Smooth muscle cell (in vitro differentiated cells): ENCODE measurements around the gene BRMS1. TPM values are rescaled to one million over a fixed set of nuclear protein-coding genes. Genes with fewer than 3 reads are reported as not detected.

Experiments used
- DNase-seq: peaks from one replicate; lab custom pipeline; 2025; ENCODE audit not compliant: unreplicated experiment; lab: John Stamatoyannopoulos, UW
- H2AFZ ChIP-seq: fragments of 200-600 bp; sonication (generic); 2 replicates; pipeline ENCODE4 v1.6.0; 2016; ENCODE audit warnings: antibody characterized with exemption, low read depth, mild to moderate bottlenecking
- H3F3A ChIP-seq: fragments of 200-600 bp; sonication (generic); 2 replicates; pipeline ENCODE4 v1.6.0; 2017; ENCODE audit warnings: antibody characterized with exemption, low read depth
- H3K27ac ChIP-seq: fragments of 200-600 bp; sonication (generic); 2 replicates; pipeline ENCODE4 v1.5.1; 2016; ENCODE audit warnings: low read depth, mild to moderate bottlenecking
- H3K27me3 ChIP-seq: fragments of 200-600 bp; sonication (generic); 2 replicates; pipeline ENCODE4 v1.6.1; 2016; ENCODE audit warnings: low read depth, mild to moderate bottlenecking
- H3K36me3 ChIP-seq: fragments of 200-600 bp; sonication (generic); 2 replicates; pipeline ENCODE4 v1.5.1; 2016; ENCODE audit warnings: low read depth
- H3K4me1 ChIP-seq: fragments of 200-600 bp; sonication (generic); 2 replicates; pipeline ENCODE4 v1.5.1; 2016; ENCODE audit warnings: low read depth
- H3K4me2 ChIP-seq: fragments of 200-600 bp; sonication (generic); 2 replicates; pipeline ENCODE4 v1.6.0; 2016; ENCODE audit warnings: mild to moderate bottlenecking
- H3K4me3 ChIP-seq: fragments of 200-600 bp; sonication (generic); 2 replicates; pipeline ENCODE4 v1.5.1; 2016; ENCODE audit warnings: mild to moderate bottlenecking
- H3K79me2 ChIP-seq: fragments of 200-600 bp; sonication (generic); 2 replicates; pipeline ENCODE4 v1.6.0; 2016; ENCODE audit warnings: low read depth, mild to moderate bottlenecking
- H3K9ac ChIP-seq: fragments of 200-600 bp; sonication (generic); 2 replicates; pipeline ENCODE4 v1.6.0; 2016; ENCODE audit warnings: low read depth
- H3K9me3 ChIP-seq: fragments of 200-600 bp; sonication (generic); replicated peaks from 2 replicates; pipeline ENCODE4 v1.5.1; 2016; ENCODE audit warnings: low read depth
- H4K20me1 ChIP-seq: fragments of 200-600 bp; sonication (generic); 2 replicates; pipeline ENCODE4 v1.6.0; 2016; ENCODE audit warnings: low read depth
- CTCF ChIP-seq: fragments of 200-600 bp; sonication (generic); IDR thresholded peaks from 2 replicates; pipeline ENCODE4 v1.5.1; 2017; ENCODE audit warnings: borderline replicate concordance, mild to moderate bottlenecking, antibody characterized with exemption; ENCODE audit not compliant: insufficient read depth, poor library complexity, severe bottlenecking
- WGBS: methylation state at CpG from one replicate; pipeline ENCODE4 v1.1.7; 2016; ENCODE audit warnings: low lambda C conversion rate; 5-methylcytosine and 5-hydroxymethylcytosine counted together
- polyA plus RNA-seq: library from polyadenylated mRNA; unstranded; fragments of >200 nt; fragmentation: Nextera tagmentation; extraction: Ambion mirVana; gene quantifications from 2 replicates; pipeline ENCODE4 v1.2.1, GENCODE V29; 2016
- total RNA-seq: library from RNA; depleted of rRNA; stranded (reverse); fragments of >200 nt; gene quantifications from 2 replicates; pipeline ENCODE4 v1.2.3, GENCODE V29; 2014

The BRMS1 gene
- total and polyA plus RNA-seq, 2 experiments from 2014 or later: 23.8 to 44.2 TPM

DNA sequence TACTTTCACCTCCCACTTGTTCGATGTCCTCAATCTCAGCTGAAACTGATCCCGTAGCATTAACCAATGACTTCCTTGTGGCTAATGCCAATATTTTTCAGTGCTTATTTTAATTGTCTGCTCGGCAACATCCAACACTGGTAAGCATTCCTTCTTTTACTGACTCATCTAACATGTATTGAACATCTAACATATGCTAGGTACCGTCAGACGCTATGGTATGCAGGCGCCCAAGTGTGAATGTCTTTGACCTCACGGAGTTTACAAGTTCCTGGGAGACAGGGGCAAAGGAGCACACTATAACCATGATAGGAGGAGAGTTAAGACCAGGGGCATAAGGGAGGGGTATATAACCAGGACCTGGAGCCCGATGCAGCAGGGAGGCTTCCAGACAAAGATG, 1.7 kb downstream of the BRMS1 start:
- Histone ChIP-seq H3K36me3 (no peaks in the 10 kb centered on the region), H3K9me3 (no peaks in the 10 kb centered on the region), H3K4me2 (peak overlapping the region; percentile 91), H3K27ac (no peak overlapping the region), H3K9ac (no peak overlapping the region), H3K27me3 (no peaks in the 10 kb centered on the region), H4K20me1 (no peaks in the 10 kb centered on the region), H3K4me1 (peaks cover 28% of the 10 kb centered on the region), H2AFZ (no peak overlapping the region), H3F3A (peaks cover 5% of the 10 kb centered on the region), H3K4me3 (no peak overlapping the region), H3K79me2 (peaks cover 31% of the 10 kb centered on the region)
- TF ChIP-seq CTCF: no peak
- WGBS: 97% methylated on average over 8 of the region's 8 CpGs
- DNase-seq: no peak

DNA sequence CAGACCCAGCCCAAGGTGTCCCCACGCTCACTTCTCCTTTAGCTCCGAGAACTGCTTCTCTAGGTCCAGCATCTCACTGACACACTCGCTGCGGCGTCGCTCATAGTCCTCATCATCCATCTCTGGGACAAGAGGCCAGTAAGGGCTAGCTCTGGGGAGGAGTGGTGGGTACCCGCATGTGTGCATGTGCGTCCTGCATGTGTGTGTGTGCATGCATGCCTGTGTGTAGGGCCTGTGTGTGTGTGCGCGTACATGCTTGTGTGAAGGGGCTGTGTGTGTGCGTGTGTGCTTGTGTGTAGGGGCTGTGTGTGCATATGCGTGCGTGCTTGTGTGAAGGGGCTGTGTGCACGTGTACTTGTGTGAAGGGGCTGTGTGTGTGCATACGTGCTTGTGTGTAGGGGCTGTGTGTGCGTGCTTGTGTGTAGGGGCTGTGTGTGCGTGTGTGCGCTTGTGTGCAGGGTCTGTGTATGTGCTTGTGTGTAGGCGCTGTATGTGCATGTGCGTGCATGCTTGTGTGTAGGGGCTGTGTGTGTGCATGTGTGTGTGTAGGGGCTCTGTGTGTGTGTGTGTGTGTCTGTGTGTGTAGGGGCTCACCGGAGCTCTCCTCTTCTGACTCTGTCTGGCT, 3.3 kb downstream of the BRMS1 start:
- Histone ChIP-seq H3K9ac (no peak overlapping the region), H3K4me3 (no peak overlapping the region), H3K4me2 (no peak overlapping the region), H4K20me1 (peaks cover 4% of the 10 kb centered on the region), H3K36me3 (no peaks in the 10 kb centered on the region), H3K4me1 (peaks cover 25% of the 10 kb centered on the region), H3K9me3 (no peaks in the 10 kb centered on the region), H3K27ac (no peak overlapping the region), H3K27me3 (no peaks in the 10 kb centered on the region), H3K79me2 (peaks cover 29% of the 10 kb centered on the region), H2AFZ (no peak overlapping the region), H3F3A (peaks cover 16% of the 10 kb centered on the region)
- DNase-seq: no peak
- no peak for TF ChIP-seq CTCF
- over 99% methylated on average over 21 of the region's 21 CpGs for WGBS

DNA sequence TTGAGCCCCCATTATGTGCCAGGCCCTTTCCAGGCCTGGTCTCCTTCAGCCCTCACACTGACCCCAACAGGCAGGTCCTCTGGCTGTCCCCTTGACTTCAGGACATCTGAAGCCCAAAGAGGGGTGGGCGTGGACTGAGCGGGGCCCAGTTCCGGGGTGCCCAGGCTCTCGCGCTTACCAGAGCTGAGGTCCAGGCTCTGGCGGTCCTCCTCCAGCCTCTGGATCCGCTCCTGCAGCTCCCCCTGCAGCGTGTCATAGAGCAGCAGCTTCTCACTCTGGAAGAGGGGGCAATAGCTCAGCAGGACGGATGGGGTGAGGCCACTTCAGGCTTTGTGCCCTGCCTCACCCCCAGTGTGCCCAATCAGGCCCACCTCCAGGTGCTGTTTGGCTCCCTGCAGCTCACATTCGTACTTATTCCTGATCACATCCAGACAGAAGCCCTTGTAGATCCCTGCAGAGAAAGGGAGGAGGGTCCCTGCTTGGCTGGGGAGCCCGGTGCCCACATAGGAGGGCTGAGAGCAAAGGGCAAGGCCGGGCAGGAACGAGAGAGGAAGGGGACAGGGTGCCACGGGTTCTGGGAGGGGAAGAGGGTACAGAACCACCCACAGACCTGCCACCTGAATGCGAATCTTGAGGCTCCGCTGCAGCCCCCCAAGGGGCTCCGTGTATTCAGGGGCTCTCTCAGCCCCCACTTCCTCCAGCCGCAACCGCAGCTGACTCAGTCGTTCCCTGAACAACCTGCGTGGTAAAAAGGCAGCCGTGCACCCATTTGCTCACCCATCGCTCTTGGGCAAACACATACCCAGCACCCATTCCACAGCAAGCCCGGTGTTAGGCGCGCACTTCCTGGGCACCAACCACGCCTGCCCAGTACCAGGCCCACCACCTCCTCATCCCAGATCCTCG, 4.1 kb downstream of the BRMS1 start:
- H3K4me1 ChIP-seq: peaks cover 25% of the 10 kb centered on the region
- H3K79me2 ChIP-seq: peaks cover 24% of the 10 kb centered on the region
- no peak overlapping the region for H3K9ac ChIP-seq
- DNase-seq: no peak
- H3K27me3 ChIP-seq: no peaks in the 10 kb centered on the region
- no peak for TF ChIP-seq CTCF
- H3K4me3 ChIP-seq: no peak overlapping the region
- peaks cover 16% of the 10 kb centered on the region for H3F3A ChIP-seq
- H3K4me2 ChIP-seq: no peak overlapping the region
- H3K27ac ChIP-seq: no peak overlapping the region
- no peaks in the 10 kb centered on the region for H3K36me3 ChIP-seq
- no peaks in the 10 kb centered on the region for H3K9me3 ChIP-seq
- 97% methylated on average over 28 of the region's 28 CpGs for WGBS
- H2AFZ ChIP-seq: no peak overlapping the region
- H4K20me1 ChIP-seq: peaks cover 4% of the 10 kb centered on the region
